ENCODE measurements around the gene NDUFA13. TPM values are rescaled to one million over a fixed set of nuclear protein-coding genes. Genes with fewer than 3 reads are reported as not detected.

The NDUFA13 gene
- polyA plus RNA-seq, 1 donor from 2014 or later, result 324 TPM

DNA sequence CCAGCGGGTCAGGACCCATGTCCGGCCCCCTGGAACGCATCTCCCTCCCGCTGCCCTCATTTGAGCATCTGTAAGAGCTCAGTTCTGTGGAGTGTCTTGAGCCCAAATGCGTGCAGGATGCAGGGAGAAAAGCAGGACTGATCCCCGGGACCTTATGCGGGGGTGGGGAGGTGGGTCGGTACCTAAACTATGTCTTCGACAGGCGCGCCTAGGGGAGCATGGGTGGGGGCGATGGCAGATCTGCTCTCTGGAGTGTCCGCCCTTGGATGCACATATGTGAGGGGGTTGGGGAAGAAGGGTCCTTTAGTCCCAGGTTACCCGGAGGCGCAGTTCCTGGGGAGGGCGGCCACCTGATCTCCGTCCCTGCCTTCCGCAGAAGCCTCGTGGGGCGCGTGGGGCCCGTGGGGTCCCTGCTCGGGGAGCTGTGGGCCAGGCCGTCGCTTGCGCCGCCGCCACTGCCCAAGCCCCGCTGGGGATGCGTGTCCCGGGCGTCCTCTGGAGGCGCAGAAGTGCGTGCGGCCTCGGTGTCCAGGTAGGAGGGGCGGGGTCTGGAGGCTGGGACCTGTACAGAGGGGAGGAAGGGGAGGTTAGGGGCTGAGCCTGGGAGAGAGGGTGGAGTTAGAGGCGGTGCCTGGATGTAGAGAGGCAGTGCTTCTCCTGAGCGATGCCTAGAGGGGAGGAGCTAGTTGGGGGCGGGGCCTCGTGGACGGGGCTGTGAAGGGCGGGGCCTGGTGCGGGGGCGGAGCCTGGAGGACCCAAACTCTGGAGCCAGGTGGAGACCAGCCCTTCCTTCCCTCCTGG lies 24.9 kb downstream of the NDUFA13 start:
- H3K27ac Mint-ChIP-seq, result no peak overlapping the region
- H3K4me1 Mint-ChIP-seq, result peaks cover 6 to 9% (median 8%) of the 10 kb centered on the region in 3 donors
- peaks cover 19% of the 10 kb centered on the region for H3K27me3 Mint-ChIP-seq
- no peaks in the 10 kb centered on the region for H3K36me3 Mint-ChIP-seq
- H3K4me3 Mint-ChIP-seq, result peak overlapping the region; percentile 53 to 91 (median 74)
- no peaks in the 10 kb centered on the region for H3K9me3 Mint-ChIP-seq

GRCh38 chr19:19541616-19542015 lies 25.6 kb downstream of the NDUFA13 start:
- H3K27ac Mint-ChIP-seq, result no peak overlapping the region
- H3K4me3 Mint-ChIP-seq, result peak overlapping the region in 2 of 4 donors; percentile 5 to 81
- H3K36me3 Mint-ChIP-seq, result no peaks in the 10 kb centered on the region
- H3K4me1 Mint-ChIP-seq, result peaks cover 6 to 9% (median 8%) of the 10 kb centered on the region in 3 donors
- H3K27me3 Mint-ChIP-seq, result peaks cover 19% of the 10 kb centered on the region
- no peaks in the 10 kb centered on the region for H3K9me3 Mint-ChIP-seq

GRCh38 chr19:19542507-19542906 lies 26.5 kb downstream of the NDUFA13 start:
- Mint-ChIP-seq H3K27ac (no peak overlapping the region), H3K4me3 (no peak overlapping the region), H3K36me3 (no peaks in the 10 kb centered on the region), H3K27me3 (peaks cover 19% of the 10 kb centered on the region), H3K9me3 (no peaks in the 10 kb centered on the region), H3K4me1 (peaks cover 6 to 9% (median 8%) of the 10 kb centered on the region in 3 donors)

GRCh38 chr19:19543101-19543500 lies 27.1 kb downstream of the NDUFA13 start:
- Mint-ChIP-seq H3K9me3 (no peaks in the 10 kb centered on the region), H3K27me3 (peaks cover 19% of the 10 kb centered on the region), H3K4me1 (peaks cover 6% of the 10 kb centered on the region in 3 donors), H3K27ac (no peak overlapping the region), H3K36me3 (no peaks in the 10 kb centered on the region), H3K4me3 (no peak overlapping the region)

DNA sequence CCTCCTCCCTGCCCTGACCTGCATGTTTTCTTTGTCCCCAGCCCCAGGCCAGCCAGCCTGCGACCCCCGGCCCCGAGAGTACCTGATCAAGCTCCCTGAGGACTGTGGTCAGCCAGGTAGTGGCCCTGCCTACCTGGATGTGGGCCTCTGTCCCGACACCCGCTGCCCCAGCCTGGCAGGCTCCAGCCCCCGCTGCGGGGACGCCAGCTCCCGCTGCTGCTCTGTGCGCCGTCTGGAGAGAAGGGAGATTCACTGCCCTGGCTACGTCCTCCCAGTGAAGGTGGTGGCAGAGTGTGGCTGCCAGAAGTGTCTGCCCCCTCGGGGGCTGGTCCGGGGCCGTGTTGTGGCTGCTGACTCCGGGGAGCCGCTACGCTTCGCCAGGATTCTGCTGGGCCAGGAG lies 27.6 kb downstream of the NDUFA13 start:
- H3K4me3 Mint-ChIP-seq, result no peak overlapping the region
- H3K27ac Mint-ChIP-seq, result no peak overlapping the region
- peaks cover 4% of the 10 kb centered on the region in 3 donors for H3K4me1 Mint-ChIP-seq
- H3K36me3 Mint-ChIP-seq, result no peaks in the 10 kb centered on the region
- H3K27me3 Mint-ChIP-seq, result peaks cover 17% of the 10 kb centered on the region
- no peaks in the 10 kb centered on the region for H3K9me3 Mint-ChIP-seq

DNA sequence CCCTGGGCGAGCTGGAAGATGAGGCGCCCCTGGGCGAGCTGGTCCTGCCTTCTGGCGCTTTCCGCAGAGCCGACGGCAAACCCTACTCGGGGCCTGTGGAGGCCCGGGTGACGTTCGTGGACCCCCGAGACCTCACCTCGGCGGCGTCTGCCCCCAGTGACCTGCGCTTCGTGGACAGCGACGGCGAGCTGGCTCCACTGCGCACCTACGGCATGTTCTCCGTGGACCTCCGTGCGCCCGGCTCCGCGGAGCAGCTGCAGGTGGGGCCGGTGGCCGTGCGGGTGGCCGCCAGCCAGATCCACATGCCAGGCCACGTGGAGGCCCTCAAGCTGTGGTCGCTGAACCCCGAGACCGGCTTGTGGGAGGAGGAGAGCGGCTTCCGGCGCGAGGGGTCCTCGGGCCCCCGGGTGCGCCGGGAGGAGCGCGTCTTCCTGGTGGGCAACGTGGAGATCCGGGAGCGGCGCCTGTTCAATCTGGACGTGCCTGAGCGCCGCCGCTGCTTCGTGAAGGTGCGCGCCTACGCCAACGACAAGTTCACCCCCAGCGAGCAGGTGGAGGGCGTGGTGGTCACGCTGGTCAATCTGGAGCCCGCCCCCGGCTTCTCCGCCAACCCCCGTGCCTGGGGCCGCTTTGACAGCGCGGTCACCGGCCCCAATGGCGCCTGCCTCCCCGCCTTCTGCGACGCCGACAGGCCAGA lies 28.4 kb downstream of the NDUFA13 start:
- H3K36me3 Mint-ChIP-seq, result no peaks in the 10 kb centered on the region
- no peaks in the 10 kb centered on the region for H3K4me1 Mint-ChIP-seq
- peaks cover 14% of the 10 kb centered on the region for H3K27me3 Mint-ChIP-seq
- no peak overlapping the region for H3K27ac Mint-ChIP-seq
- H3K4me3 Mint-ChIP-seq, result no peak overlapping the region
- no peaks in the 10 kb centered on the region for H3K9me3 Mint-ChIP-seq

DNA sequence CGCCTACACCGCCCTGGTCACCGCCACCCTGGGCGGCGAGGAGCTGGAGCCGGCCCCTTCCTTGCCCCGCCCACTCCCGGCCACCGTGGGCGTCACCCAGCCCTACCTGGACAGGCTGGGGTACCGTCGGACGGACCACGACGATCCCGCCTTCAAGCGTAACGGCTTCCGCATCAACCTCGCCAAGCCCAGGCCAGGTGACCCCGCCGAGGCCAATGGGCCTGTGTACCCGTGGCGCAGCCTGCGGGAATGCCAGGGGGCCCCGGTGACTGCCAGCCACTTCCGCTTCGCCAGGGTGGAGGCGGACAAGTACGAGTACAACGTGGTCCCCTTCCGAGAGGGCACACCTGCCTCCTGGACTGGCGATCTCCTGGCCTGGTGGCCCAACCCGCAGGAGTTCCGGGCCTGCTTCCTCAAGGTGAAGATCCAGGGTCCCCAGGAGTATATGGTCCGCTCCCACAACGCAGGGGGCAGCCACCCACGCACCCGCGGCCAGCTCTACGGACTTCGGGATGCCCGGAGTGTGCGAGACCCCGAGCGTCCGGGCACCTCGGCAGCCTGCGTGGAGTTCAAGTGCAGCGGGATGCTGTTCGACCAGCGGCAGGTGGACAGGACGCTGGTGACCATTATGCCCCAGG lies 29.0 kb downstream of the NDUFA13 start:
- H3K4me3 Mint-ChIP-seq, result no peak overlapping the region
- H3K27me3 Mint-ChIP-seq, result peaks cover 14% of the 10 kb centered on the region
- H3K4me1 Mint-ChIP-seq, result no peaks in the 10 kb centered on the region
- no peak overlapping the region for H3K27ac Mint-ChIP-seq
- no peaks in the 10 kb centered on the region for H3K9me3 Mint-ChIP-seq
- no peaks in the 10 kb centered on the region for H3K36me3 Mint-ChIP-seq

- Mint-ChIP-seq H3K27me3 (peaks cover 12% of the 10 kb centered on the region), H3K4me1 (no peaks in the 10 kb centered on the region), H3K4me3 (no peak overlapping the region), H3K27ac (no peak overlapping the region), H3K36me3 (no peaks in the 10 kb centered on the region), H3K9me3 (no peaks in the 10 kb centered on the region)
Observed at GRCh38 chr19:19545707-19546106, 29.7 kb downstream of the NDUFA13 start.

GRCh38 chr19:19546751-19547162 lies 30.7 kb downstream of the NDUFA13 start:
- H3K9me3 Mint-ChIP-seq, result peaks cover 0 to 3% (median 0%) of the 10 kb centered on the region in 3 donors
- H3K27me3 Mint-ChIP-seq, result peaks cover 7% of the 10 kb centered on the region
- no peak overlapping the region for H3K4me3 Mint-ChIP-seq
- no peak overlapping the region for H3K27ac Mint-ChIP-seq
- no peaks in the 10 kb centered on the region for H3K36me3 Mint-ChIP-seq
- H3K4me1 Mint-ChIP-seq, result no peaks in the 10 kb centered on the region

DNA sequence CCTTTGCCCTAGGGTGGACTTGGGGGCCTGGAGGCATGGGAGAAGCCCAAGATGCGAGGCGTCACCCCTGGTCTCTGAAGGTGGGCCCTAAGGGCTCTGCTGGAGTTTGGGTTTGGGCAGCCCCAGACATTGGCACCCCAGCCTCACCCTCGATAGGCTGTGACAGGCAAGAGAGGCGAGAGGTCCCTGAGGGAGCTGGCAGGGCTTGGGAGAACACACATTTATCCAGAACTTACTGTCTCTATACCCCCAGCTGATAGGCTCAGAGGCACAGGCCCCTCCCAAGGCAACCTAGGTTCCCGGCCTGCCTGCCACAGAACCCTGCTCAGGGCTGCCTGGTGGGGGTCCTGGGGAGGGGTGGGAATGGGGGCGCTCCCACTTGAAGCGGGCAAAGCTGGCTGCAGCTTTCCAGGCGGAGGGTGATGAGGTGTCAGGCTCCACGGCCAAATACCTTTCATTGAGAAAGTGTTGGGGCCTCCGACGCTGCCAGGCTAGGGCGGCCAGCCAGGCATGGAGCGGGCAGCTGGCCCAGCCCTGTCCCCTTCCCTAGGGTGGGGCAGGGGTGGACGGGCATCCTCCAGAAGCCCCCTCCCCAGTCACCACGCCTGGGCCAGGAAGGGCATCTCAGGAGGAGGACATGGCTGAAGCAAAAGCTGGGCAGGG lies 31.8 kb downstream of the NDUFA13 start:
- H3K4me3 Mint-ChIP-seq, result no peak overlapping the region
- no peaks in the 10 kb centered on the region for H3K4me1 Mint-ChIP-seq
- H3K9me3 Mint-ChIP-seq, result peaks cover 0 to 3% (median 0%) of the 10 kb centered on the region in 3 donors
- no peaks in the 10 kb centered on the region for H3K36me3 Mint-ChIP-seq
- H3K27ac Mint-ChIP-seq, result no peak overlapping the region
- H3K27me3 Mint-ChIP-seq, result peaks cover 5% of the 10 kb centered on the region

GRCh38 chr19:19548915-19549759 lies 33.1 kb downstream of the NDUFA13 start:
- no peaks in the 10 kb centered on the region for H3K4me1 Mint-ChIP-seq
- H3K36me3 Mint-ChIP-seq, result no peaks in the 10 kb centered on the region
- H3K4me3 Mint-ChIP-seq, result no peak overlapping the region
- no peak overlapping the region for H3K27ac Mint-ChIP-seq
- peaks cover 0 to 3% (median 0%) of the 10 kb centered on the region in 3 donors for H3K9me3 Mint-ChIP-seq
- H3K27me3 Mint-ChIP-seq, result peaks cover 5% of the 10 kb centered on the region

- no peaks in the 10 kb centered on the region for H3K36me3 Mint-ChIP-seq
- H3K4me3 Mint-ChIP-seq, result no peak overlapping the region
- H3K9me3 Mint-ChIP-seq, result peaks cover 0 to 3% (median 0%) of the 10 kb centered on the region in 3 donors
- H3K27me3 Mint-ChIP-seq, result peaks cover 5% of the 10 kb centered on the region
- H3K4me1 Mint-ChIP-seq, result peaks cover 0 to 2% (median 0%) of the 10 kb centered on the region in 3 donors
- H3K27ac Mint-ChIP-seq, result no peak overlapping the region
Observed at GRCh38 chr19:19549804-19550464, 33.9 kb downstream of the NDUFA13 start.

DNA sequence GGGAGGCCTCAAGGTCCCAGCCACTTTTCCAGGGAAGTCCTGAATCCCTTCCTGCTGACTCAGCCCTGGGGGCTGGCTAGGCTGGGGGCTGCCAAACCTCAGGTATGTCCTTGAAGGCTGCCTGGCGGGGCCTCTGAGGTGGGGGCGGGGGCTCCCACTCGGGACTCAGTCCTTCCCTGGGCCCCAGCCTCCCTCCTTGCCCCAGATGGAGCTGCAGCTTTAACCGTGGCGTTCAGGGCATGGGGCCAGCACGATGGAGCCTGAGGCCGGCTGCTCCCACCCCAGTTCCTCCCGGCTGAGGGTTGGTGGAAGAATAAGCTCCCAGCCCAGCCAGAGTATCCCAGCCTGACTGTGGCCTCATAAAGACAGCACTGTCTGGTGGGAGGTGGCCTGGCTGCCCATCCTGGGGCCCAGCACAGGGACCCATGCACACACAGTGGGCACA lies 34.5 kb downstream of the NDUFA13 start:
- H3K36me3 Mint-ChIP-seq, result no peaks in the 10 kb centered on the region
- H3K27me3 Mint-ChIP-seq, result peaks cover 5% of the 10 kb centered on the region
- peaks cover 0 to 2% (median 0%) of the 10 kb centered on the region in 3 donors for H3K4me1 Mint-ChIP-seq
- H3K9me3 Mint-ChIP-seq, result peaks cover 0 to 3% (median 0%) of the 10 kb centered on the region in 3 donors
- H3K4me3 Mint-ChIP-seq, result no peak overlapping the region
- no peak overlapping the region for H3K27ac Mint-ChIP-seq
